ENCODE data around the gene STK39. TPM values are rescaled to one million over a fixed set of nuclear protein-coding genes. Genes with fewer than 3 reads are reported as not detected.
"Not testable (repeated sequence)": the region's sequence is repeated elsewhere in the genome, so short reads cannot be mapped to it uniquely, and the experiment has no call there.

STK39 gene
- total RNA-seq, 1 experiment from 2014 or later, result 9.2 TPM

DNA sequence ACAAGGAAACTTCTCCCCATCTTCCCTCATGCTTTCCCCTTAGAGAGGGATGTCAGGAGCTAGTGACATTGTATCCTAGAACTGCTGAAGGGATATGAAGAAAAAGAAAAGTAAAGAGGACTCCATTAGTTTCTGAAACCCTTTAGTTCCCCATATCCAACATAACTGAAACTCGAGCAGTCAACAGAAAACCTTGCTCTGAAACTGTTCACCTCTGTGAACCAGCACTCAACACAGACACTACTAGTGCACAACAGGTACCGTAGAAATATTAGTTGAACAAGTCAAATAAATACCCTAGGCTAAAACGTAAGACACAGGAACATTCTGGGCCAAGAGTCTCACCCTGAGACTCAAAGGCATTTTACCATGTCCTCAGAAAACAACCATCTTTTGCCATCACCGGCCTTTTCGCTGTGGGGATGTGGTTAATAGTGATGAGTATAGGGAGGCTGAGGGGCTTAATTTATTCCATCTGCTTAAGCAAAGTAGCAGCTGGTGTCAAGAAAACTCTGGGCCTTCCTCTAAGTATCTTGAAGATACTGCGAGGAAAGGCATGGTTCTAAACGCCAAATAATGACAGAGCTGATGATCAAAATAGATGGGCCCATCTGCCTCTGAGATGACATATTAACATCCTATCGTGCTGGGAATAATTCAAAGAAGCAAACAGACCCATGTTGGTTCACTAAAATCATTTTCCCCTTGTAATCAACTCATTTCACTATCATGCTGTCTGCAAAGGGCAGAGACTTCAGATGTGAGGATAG, 156.8 kb downstream of the STK39 start:
- no peak for DNase-seq (ENCODE audit: low spot score)

DNA sequence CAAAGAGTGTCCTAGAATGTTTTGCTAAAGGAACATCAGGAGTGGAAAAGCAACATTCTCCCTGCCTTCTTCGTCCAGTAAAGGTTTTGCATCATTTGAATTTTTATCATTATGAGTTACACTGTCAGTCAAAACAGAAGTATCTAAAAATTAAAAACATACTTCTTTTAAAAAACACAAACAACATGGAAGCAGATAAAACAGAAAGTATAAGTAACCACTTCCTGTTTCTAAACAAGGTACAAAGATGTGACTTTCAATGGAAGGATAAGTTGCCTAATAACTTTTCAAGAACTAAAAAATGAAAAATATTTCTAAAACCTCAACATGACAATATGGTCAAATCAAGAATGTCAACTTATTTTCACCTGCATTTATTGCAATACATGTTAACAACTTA, 158.2 kb downstream of the STK39 start:
- no peak for DNase-seq (ENCODE audit: low spot score)

DNA sequence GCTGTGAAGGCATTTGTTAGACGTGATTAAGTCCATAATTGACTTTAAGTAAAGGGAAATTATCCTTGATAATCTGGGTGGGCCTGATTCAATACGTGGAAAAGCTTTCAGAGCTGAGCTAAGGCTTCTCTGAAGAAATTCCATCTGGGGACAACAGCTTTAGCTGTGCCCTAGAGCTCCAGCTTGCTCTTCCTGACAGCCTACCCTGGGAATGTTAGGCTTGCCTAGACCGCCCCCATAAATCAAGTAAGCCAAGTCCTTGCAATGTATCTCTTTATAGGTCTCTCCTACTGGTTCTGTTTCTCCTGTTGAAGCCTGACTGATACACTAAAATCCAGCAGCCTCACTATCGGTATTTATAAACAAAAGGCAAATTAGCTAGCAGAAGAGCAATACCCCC, 160.0 kb downstream of the STK39 start:
- no peak for DNase-seq (ENCODE audit: low spot score)

DNA sequence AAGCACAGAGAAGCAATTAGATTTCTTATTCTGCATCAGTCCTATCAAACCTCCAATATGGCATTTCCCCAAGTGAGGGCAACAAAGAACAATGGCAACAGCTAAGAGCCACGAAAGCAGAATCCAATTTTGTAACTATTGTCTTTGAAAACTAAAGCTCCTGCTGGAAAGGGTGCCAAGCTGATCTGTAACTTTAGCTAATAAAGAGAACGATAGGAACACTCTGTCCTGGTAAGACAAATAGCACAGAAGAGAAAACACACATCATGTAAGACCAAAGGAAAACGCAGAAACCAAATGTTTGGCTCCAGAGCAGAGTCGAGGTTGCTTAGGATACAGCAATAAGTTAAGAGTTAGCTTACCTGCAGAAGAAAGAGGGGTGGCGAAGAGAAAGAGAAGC, 160.5 kb downstream of the STK39 start:
- DNase-seq (ENCODE audit: low spot score), result no peak

DNA sequence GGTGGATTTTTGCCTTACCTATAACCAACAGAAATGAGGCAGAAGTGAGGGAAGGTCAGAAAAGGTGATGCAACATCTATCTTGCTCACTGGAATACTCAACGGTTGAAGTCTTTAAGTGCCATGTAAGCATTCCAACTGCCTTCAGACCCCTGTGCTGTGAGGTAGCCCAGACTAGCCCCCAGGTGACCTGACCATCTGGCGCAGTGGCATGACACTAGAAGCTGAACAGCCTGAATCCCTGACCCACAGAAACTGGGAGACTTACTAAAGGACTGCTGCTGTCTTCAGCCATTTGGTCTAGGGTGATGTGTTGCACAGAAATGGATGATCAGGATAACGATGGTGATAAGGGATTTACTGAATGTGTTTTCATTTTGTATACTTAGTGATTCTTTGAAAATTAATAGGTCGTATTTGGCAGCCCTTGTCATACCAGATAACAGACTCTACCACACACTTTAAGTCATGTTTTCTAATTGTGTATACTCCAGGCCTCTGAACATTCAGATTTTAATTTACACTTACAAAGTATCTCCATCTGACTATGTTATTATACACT, 161.5 kb downstream of the STK39 start:
- no peak for DNase-seq (ENCODE audit: low spot score)

DNA sequence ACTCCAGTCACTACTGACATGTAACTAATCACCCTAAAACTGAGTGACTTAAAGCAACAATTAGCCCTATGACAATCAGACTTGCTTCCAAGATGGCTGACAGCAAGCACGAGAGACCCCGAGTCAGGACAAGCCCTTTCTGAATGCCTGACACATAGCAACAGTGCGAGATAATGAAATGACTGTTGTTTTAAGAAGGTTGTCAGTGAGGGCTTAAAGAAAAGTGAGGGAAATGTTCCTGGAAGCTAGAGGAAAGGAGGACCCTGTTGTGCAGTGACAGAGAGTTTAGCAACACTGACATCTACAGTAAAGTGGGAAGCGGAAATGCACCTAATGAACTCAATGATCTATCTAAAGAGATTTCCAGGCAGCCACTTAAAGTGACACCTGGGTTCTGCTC, 163.1 kb downstream of the STK39 start:
- DNase-seq (ENCODE audit: low spot score), result no peak

DNA sequence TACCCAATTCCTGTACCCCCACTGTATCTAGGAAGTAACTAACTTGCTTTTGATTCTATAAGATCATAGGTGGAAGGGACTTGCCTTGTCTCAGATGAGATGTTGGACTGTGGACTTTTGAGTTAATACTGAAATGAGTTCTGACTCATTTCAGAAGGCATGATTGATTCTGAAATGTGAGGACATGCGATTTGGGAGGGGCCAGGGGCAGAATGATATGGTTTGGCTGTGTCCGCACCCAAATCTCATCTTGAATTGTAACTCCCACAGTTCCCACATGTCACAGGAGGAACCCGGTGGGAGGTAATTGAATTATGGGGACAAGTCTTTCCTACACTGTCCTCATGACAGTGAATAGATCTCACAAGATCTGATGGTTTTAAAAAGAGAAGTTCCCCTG, 165.9 kb downstream of the STK39 start:
- not testable (repeated sequence) for DNase-seq (ENCODE audit: low spot score)

DNA sequence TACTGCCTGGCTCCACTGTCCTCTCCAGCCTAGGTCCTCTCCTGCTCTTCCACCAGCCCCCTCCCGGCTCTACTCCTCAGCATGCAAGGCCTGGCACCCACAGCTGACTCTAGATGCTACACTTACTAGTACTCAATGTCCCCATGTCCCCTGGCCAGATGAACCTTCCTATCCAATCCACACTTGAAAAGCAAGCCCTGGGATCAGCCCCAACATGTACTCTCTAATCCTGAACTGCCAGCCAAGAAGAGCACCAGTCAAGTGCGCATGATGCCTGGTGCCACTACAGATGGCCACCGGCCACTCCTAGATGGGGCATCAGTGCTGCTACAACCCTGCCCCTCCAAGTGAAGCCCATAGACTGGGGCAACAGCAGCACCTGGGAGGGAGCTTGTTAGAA, 168.2 kb downstream of the STK39 start:
- DNase-seq (ENCODE audit: low spot score), result no peak

DNA sequence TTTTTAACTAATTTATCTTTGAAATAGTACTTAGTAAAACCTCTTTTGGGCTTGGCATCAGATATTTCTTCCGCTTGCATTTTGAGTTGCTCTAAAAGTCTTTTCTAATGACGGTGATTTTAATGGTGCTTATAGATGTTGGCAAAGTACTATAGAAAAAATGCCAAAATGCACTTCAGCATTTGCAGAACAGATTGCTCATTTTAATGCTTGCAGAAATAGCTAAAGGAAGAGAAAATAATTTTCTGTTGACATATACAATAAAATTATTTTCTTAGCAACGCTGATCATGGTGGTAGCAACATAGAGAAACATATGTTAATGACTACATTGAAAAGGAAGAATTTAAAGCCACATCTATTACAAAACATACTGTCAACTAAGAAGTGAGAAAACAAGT, 170.7 kb downstream of the STK39 start:
- no peak for DNase-seq (ENCODE audit: low spot score)

DNA sequence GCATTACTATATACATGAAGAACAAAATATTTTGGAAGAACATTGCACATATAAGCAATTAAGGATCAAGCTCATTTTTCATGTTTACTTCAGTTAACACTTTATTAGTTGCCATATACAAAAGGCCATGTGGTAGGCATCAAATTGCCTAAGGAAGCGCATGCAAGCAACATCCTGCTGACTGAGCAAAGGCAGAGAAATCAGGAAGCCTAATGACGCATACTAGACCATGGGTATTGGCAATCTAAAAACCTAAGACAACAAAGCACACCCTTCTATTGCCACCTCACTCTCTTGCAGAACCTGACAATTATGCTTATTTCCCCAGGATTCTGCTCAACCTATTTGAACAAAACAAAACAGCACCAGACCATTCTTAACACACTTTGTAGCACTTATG, 171.9 kb downstream of the STK39 start:
- DNase-seq (ENCODE audit: low spot score), result no peak

DNA sequence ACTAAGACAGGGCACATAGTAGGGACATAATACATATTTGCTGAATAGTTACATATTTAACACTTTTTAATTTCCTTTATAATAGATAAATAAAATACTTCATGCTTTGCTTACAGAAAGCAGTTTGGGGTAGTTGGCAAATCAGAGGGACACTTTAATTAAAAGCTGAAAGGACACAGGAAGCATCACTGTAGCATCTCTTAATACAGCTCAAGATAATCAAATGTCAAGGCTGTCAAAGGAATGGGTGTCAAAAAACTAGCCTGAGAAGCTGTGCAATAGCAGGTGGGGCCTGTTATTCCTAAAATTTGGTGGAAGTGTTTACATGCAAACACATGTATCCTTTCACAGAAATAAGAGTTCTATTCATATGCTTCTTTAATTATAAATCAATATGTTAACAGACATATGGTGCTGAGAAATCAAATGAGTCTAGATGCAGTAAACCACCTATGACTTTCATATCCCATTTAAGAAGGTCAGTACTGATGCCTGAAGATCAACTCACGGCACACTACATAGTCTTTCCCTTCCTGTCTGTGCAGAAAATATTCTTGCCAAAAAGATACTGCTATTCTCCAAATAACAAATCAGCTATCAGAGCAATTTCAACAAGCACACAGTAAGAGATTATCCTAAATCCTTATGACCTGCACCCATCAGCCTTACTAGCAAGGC, 174.6 kb downstream of the STK39 start:
- DNase-seq (ENCODE audit: low spot score), result no peak

DNA sequence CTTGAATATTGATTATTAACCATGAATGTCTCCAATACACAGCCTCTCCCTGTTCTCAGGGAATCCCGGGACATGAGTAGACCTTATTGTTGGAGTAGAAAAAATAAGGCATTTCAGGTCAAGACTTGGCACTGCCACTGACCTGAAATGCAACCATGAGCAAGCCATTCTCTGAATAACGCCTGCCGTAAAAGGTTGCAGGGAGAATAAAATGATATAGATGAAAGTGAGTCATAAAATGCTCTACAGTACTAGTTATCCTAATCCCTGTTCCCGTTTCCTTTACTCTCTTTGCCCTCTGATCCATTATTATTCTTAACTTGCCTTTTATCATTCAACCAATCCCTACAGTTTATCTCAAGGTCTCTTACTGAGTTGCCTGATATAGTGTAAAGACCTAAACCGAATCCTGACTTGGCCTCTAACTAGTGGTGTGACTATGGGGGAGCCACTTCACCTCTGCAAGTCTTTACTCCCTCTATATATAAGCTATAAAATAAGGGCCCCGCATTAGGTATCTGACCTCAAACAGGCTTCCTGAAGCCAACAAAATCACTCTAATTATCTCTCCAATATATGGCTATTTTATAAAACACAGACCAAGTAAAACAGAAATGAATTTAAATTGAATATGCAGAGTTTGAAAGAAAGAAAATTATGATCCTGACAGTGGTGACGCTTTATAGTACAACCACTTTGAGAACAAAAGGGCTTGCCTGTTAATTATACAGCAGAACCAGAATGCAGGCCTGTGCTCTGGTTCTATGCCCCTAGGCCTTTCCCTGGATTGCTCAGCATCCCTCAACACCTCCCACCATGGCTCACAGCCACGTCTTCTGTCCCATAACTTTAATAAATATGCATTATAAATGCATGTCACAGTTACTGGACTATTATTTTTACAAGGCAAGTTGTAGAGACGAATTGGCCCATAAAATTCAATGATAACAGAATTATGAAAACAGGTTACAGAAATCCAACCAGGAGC, 183.1 kb downstream of the STK39 start:
- DNase-seq (ENCODE audit: low spot score), result no peak

DNA sequence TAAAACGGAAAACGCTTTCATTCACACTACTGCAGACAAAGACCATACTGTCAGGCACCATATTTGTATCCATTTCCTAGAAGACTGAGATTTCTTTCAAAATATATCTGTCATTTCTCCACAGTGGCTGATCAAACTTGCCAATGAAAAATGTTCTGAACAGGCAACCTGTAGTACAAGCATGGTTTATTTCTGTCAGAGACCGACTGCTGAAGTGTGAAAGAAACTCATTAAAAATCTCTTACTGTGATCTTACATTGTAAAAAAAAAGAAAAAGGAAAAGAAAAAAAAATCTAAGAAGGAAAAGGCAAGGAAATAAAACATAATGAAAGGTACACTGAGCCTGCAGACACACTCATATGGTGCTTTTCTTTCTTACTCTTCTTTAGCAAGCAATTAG, 184.5 kb downstream of the STK39 start:
- DNase-seq (ENCODE audit: low spot score), result no peak

DNA sequence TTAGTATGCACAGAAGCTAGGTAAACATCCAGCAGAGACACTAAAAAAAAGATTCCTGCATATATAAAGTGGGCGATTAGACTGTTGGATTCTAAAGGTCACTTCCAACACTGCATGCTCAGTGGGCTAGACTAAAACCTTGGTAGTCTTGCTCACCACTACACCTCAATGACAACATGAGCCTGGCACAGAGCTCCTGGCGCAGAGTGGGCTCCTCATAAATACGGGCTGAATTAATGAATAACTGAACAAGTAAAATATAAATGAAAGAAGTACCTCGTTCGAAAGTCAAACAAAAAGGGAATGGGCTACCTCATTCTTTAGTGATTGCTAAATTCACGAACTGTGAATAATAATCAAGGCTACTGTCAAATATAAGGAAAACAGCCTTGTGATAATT, 185.3 kb downstream of the STK39 start:
- DNase-seq (ENCODE audit: low spot score), result no peak

DNA sequence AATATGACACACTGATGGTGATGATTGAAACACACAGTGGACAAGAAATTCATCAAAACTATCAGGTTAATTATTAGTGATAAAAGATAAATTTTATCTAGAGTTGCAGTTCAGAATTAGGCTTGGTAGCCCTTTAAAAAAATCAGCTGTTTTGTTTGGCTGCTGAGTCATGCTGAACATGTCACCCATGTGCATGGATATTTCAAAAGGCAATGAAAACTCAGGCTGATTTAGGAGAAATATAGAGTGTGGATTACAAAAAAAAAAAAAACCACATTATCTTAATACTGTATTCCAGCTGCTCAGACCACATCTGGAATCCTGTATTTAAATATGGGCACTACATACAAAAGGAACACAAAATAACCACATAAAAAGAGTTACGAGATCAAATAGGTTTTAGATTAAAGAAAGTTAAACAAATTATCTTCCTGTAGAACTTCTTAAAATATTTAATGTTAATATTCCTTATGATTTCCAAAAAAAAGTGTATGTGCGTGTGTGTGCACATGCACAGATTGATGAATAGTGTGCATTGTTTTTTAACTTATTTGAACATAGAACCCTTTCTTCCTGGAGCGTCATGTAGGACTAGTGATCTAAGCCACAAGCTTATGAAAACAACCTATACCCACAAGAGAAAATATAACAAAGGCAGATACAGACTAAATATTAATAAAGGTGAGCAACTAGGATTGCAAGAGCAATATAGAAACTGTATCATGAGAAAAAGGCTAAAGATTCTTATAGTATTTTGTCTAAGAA, 186.2 kb downstream of the STK39 start:
- DNase-seq (ENCODE audit: low spot score), result peak; percentile 33

DNA sequence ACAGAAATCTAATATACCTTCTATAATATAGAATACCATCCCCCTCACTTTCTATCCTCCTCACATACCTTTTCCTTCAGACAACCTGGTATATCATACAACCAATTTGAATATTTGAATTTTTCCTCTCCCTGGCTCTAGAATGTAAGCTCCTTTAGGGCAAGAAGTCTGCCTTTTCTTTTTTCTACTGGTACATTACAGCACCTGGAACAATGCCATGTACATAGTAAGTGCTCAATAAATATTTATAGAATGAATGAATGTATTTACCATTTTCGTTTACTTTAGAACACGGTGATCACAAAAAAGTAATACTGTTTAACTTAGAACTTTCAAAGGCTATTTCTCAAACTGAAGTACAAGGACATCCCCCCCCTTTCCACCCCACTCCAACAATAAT, 187.6 kb downstream of the STK39 start:
- DNase-seq (ENCODE audit: low spot score), result no peak

DNA sequence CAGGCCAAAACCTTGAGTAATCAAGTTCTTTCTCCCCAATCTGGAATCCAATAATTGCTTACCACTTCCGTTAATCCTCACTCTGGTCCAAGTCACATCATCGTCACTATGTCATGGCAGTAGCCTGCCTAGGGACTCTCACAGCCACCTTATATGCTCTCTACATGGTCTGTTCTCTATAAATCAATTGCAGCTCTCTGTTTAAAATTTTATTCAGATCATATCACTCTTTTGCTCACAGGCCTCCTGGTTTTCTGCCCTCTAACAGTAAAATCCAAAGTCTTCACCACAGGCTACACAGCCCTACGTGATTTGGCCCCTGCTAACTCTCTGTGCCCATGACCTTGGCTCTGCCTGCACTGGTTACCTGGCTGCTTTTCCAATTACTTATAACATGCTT, 188.7 kb downstream of the STK39 start:
- no peak for DNase-seq (ENCODE audit: low spot score)

DNA sequence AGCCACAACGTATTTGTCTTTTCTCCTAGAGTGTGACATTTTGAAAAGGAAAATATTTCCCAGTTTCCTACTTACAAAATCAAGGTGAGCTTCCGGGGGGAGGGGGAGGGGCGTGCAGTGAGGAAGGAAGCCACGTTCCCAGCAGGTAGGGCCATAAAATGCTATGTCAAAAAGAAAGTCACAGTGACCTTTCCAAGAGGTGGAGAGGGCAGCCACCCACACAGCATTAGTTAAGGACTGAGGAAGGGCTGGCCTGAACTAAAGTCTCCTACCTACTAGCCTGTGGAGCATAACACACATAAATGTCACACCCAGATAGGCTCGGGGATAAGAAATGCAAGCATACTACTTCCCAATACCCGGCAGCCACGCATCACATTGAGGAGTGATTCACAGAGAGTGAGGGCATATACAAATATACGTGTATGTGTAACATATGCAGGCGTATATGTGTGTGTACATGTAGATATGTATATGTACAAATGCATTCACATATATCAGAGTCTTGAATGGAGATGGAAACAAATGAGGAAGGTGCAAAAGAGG, 191.1 kb downstream of the STK39 start:
- DNase-seq (ENCODE audit: low spot score), result no peak

DNA sequence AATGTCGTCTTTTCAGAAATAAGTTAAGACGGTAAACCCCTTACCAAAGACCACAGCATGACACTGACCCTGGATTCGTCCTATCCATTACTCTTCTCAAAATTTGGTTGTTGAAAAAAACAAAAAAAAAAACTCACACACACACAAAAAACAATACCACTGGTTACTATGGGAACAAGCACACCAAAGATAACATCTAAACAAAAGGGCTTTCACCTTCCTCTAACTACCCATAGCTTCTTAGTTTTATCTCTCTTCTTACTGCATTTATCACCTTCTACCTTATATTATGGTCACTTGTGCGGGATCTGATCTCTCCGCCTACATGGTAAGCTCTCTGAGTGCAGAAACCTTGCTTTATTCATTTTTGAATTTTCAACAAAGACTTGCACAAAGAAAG, 192.7 kb downstream of the STK39 start:
- DNase-seq (ENCODE audit: low spot score), result no peak

DNA sequence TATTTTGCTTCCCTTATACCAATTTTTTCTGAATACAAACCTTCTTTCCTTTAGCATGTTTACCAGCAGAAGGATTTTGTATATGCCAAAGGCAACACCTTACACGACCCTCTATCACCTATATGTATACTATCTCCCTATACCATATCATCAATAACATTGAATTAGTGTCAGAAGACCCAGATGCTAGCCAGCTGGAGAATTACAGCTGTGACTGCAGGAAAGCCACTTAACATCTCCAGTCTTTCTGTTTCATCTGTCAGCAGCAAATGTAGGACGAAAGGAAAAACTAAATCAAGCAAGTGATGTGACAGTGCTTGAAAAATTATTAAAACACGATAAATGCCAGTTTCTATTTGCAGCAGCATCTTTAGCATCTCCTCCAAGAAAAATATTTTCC, 193.7 kb downstream of the STK39 start:
- no peak for DNase-seq (ENCODE audit: low spot score)

DNA sequence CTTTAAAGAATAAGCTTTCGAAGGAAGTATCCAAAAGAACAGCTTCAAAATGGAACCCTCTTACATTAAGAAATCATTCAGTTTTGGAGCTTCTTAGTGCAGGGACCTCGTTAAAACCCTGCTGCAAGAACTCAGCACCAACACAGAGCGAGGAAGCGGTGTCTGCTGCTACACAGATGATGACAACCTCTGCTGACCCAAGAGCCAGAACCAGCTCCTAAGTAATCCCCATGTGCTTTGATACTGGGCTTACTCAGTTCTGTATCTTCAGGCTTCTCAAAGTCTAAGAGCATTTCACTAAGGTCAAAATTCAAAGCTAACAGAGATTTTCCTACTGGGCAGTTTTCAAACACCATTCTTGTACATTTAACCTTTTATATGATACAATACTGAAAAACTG, 194.6 kb downstream of the STK39 start:
- no peak for DNase-seq (ENCODE audit: low spot score)

Data from H4 (cell line).